Smooth muscle cell of the umbilical artery (primary cell): ENCODE measurements around the gene NOPCHAP1. TPM values are rescaled to one million over a fixed set of nuclear protein-coding genes. Genes with fewer than 3 reads are reported as not detected.

Experiments
- total RNA-seq: library from RNA; depleted of rRNA; stranded (reverse); fragments of >200 nt; gene quantifications from 2 replicates; pipeline ENCODE4 v1.2.3, GENCODE V29; 2014

Gene NOPCHAP1
- total RNA-seq = 3.3 and 6.5 TPM in 2 replicates

GRCh38 chr12:104986022-104986941 is at the start of gene NOPCHAP1:
NOPCHAP1 (plus strand) TSS chr12:104986316; CDS start chr12:104986353, 37 bp downstream.

GRCh38 chr12:104958001-104958804 is 27.9 kb upstream of the NOPCHAP1 start, which contains the start of gene SLC41A2:
SLC41A2 (minus strand) TSS chr12:104958290; CDS start chr12:104928527, 29,763 bp downstream.

Other genes with a start within 250 kb of the NOPCHAP1 start
- gene SLC41A2, start 28.0 kb upstream of the NOPCHAP1 start, total RNA-seq = 29.7 and 40.3 TPM in 2 replicates
- gene ALDH1L2, start 98.1 kb downstream of the NOPCHAP1 start, total RNA-seq = 80.1 and 91.5 TPM in 2 replicates
- gene WASHC4, start 121.4 kb downstream of the NOPCHAP1 start, total RNA-seq = 106 and 134 TPM in 2 replicates
- gene APPL2, start 249.9 kb downstream of the NOPCHAP1 start, total RNA-seq = 35.3 and 51.2 TPM in 2 replicates